A673 (cell line): ENCODE measurements around the gene AJAP1. TPM values are rescaled to one million over a fixed set of nuclear protein-coding genes. Genes with fewer than 3 reads are reported as not detected.

Experiments
- BruUV-seq: library from RNA; stranded (reverse); fragments of 400-500 nt; replicated peaks from 2 replicates; lab custom pipeline; 2021; lab: Mats Ljungman, UMichigan
- CTCF ChIA-PET: fragments of 300-600 bp; sonication (Branson Sonifier 250); formaldehyde crosslinking; loops from one replicate; lab custom pipeline; 2022; ENCODE audit warnings: antibody characterized with exemption; lab: Charles Lee
- POLR2A ChIA-PET: fragments of 300-600 bp; sonication (Branson Sonifier 250); formaldehyde crosslinking; loops from one replicate; lab custom pipeline; 2022; ENCODE audit warnings: antibody characterized with exemption; ENCODE audit not compliant: low non-redundant PET; lab: Charles Lee
- DNase-seq: peaks from one replicate; pipeline ENCODE4 v3.0.0-alpha.2; 2015; ENCODE audit warnings: low spot score
- H3K27ac ChIP-seq: fragments of 200-600 bp; sonication (generic); 2 replicates; pipeline ENCODE4 v1.5.1; 2016; ENCODE audit warnings: mixed run types, low read depth, mild to moderate bottlenecking, mixed read lengths, antibody characterized with exemption, low read length; ENCODE audit not compliant: poor library complexity, severe bottlenecking
- H3K27me3 ChIP-seq: fragments of 200-600 bp; sonication (generic); replicated peaks from 2 replicates; pipeline ENCODE4 v1.6.1; 2017; ENCODE audit warnings: mixed run types, low read depth, mild to moderate bottlenecking, mixed read lengths, antibody characterized with exemption, low read length; ENCODE audit not compliant: insufficient read depth, poor library complexity
- H3K36me3 ChIP-seq: fragments of 200-600 bp; sonication (generic); 2 replicates; pipeline ENCODE4 v1.6.1; 2016; ENCODE audit warnings: mixed run types, mild to moderate bottlenecking, mixed read lengths, antibody characterized with exemption, low read length; ENCODE audit not compliant: insufficient read depth, poor library complexity, severe bottlenecking
- H3K4me1 ChIP-seq: fragments of 200-600 bp; sonication (generic); 2 replicates; pipeline ENCODE4 v1.6.1; 2017; ENCODE audit warnings: mixed run types, mild to moderate bottlenecking, mixed read lengths, antibody characterized with exemption, low read length; ENCODE audit not compliant: insufficient read depth, poor library complexity, severe bottlenecking
- H3K4me3 ChIP-seq: fragments of 200-600 bp; sonication (generic); 2 replicates; pipeline ENCODE4 v1.5.1; 2016; ENCODE audit warnings: low read depth, mixed run types, mild to moderate bottlenecking, mixed read lengths, low read length; ENCODE audit not compliant: poor library complexity, severe bottlenecking
- H3K9me3 ChIP-seq: fragments of 200-600 bp; sonication (generic); 2 replicates; pipeline ENCODE4 v1.6.1; 2016; ENCODE audit warnings: mixed run types, low read depth, mild to moderate bottlenecking, mixed read lengths, antibody characterized with exemption, low read length; ENCODE audit not compliant: poor library complexity, severe bottlenecking
- EZH2 ChIP-seq: fragments of 200-600 bp; sonication (generic); IDR thresholded peaks from 2 replicates; pipeline ENCODE4 v1.6.1; 2017; ENCODE audit warnings: borderline replicate concordance, low read depth, mild to moderate bottlenecking, mixed read lengths, antibody characterized with exemption, low read length; ENCODE audit not compliant: poor library complexity, severe bottlenecking
- intact Hi-C: fragments of 100-400 bp; cut with micrococcal nuclease; formaldehyde crosslinking; loops from one replicate; pipeline ENCODE4 v1.10.0; 2022; ENCODE audit not compliant: unreplicated experiment
- total RNA-seq: library from RNA; stranded (reverse); gene quantifications from 2 replicates; pipeline ENCODE4 v1.2.3, GENCODE V29; 2021
- TF ChIP-seq, protein P1 (sequence below): fragments of 300-800, 200-600 bp; sonication (generic); conservative IDR thresholded peaks from 2 replicates; pipeline ENCODE4 v1.5.1; 2017; ENCODE audit warnings: low read depth, mild to moderate bottlenecking, antibody characterized with exemption, low read length, moderate library complexity, mixed read lengths

Gene AJAP1
- total RNA-seq, 1 experiment from 2014 or later = not detected

DNA sequence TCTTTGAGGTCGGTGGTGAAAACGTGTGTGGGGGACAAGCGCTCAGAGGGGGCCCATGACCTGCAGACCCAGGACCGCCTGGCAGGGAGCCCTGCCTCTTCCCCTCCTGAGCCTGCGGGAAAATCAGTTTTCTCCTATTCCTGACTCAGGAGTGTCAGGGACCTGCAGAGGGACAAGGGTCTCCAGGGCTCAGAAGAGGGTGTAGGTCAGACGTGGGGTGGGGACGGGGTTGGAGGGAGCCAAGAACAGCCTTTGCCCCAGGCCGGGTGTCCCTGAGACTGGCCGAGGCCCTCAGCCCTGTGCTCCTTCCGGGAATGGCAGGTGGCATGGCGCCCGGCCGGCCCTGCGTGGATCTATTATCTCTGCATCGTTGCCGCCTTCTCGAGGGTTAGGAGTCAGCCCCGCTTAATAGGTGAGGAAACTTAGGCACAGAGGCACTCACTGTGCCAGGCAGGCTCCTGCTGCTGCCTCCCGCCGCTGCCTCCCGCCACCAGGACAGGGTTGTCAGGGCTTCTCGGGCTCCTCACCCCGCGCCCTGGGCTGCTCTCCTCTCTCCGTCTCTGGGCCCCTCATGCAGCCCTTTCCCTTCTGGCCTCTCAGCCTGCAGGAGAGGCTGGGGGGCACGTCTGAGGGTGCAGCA is 37.5 kb downstream of the AJAP1 start:
- CTCF ChIA-PET = no interaction called here
- BruUV-seq = no TSS peak
- intact Hi-C loops = no loop called here

DNA sequence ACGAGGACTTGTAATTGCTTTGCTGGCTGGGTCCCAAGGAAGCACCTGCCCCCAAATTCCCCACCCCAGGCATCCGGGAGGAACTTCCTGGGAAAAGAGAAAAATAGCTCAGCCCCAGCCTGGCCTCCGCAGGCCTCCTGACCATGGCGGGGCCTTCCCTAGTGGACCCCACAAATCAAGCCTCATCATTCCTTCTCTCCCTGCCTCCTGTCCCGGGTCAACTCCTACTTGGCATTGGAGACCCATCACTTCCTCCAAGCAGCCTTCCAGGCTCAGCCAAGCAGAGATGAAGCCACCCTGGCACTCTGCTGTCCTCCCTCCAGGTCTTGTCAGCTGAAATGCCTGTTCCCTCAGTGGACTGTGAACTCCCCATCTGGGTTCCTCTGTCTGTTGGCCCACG is 38.0 kb downstream of the AJAP1 start:
- ChIA-PET POLR2A (no interaction called here), CTCF (no interaction called here)
- intact Hi-C loops = no loop called here
- no peaks in the 10 kb centered on the region for H3K9me3 ChIP-seq
- no TSS peak for BruUV-seq
- no peak for DNase-seq
- H3K27ac ChIP-seq = no peak overlapping the region
- H3K4me1 ChIP-seq = no peaks in the 10 kb centered on the region
- H3K36me3 ChIP-seq = no peaks in the 10 kb centered on the region
- TF ChIP-seq, protein P1, sequence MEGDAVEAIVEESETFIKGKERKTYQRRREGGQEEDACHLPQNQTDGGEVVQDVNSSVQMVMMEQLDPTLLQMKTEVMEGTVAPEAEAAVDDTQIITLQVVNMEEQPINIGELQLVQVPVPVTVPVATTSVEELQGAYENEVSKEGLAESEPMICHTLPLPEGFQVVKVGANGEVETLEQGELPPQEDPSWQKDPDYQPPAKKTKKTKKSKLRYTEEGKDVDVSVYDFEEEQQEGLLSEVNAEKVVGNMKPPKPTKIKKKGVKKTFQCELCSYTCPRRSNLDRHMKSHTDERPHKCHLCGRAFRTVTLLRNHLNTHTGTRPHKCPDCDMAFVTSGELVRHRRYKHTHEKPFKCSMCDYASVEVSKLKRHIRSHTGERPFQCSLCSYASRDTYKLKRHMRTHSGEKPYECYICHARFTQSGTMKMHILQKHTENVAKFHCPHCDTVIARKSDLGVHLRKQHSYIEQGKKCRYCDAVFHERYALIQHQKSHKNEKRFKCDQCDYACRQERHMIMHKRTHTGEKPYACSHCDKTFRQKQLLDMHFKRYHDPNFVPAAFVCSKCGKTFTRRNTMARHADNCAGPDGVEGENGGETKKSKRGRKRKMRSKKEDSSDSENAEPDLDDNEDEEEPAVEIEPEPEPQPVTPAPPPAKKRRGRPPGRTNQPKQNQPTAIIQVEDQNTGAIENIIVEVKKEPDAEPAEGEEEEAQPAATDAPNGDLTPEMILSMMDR = no peak
- no peak for TF ChIP-seq EZH2
- H3K27me3 ChIP-seq = no peaks in the 10 kb centered on the region
- no peak overlapping the region for H3K4me3 ChIP-seq

More for the DNA sequence above, 37.5 kb downstream of the AJAP1 start:
- DNase-seq = no peak
- Histone ChIP-seq H3K4me3 (no peak overlapping the region), H3K27ac (no peak overlapping the region), H3K27me3 (no peaks in the 10 kb centered on the region), H3K9me3 (no peaks in the 10 kb centered on the region), H3K36me3 (no peaks in the 10 kb centered on the region), H3K4me1 (no peaks in the 10 kb centered on the region)
- TF ChIP-seq, protein P1 = no peak
- TF ChIP-seq EZH2 = no peak
- POLR2A ChIA-PET = no interaction called here

DNA sequence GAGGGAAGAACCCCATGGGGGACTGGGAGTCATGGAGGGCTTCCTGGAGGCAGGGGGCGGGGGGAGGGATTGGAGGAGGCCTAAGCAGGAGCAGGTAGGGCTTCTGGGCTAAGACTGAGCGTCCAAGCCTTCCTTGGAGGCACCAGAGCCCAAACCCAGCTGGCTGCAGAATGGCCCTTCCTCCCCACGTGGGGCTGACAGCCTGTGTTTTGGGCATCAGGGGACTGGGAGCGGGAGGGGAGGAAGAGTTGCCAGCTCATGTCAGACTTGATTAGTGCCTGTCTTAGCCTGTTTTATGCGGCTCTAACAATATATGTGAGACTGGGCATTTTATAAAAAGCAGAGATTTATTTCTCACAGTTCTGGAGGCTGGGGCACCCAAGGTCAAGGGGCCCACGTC is 38.9 kb downstream of the AJAP1 start:
- H3K4me3 ChIP-seq = no peak overlapping the region
- ChIA-PET POLR2A (no interaction called here), CTCF (no interaction called here)
- no peak for DNase-seq
- TF ChIP-seq, protein P1 = no peak
- no peak for TF ChIP-seq EZH2
- no peaks in the 10 kb centered on the region for H3K27me3 ChIP-seq
- no TSS peak for BruUV-seq
- no peaks in the 10 kb centered on the region for H3K4me1 ChIP-seq
- intact Hi-C loops = no loop called here
- no peaks in the 10 kb centered on the region for H3K9me3 ChIP-seq
- no peaks in the 10 kb centered on the region for H3K36me3 ChIP-seq
- no peak overlapping the region for H3K27ac ChIP-seq
